ENCODE data around the gene MEF2C.

Gene MEF2C

GRCh38 chr5:88708682-88709398, 174.1 kb downstream of the MEF2C start:
- no peak for DNase-seq

- no peak for DNase-seq
These were observed 175.0 kb downstream of the MEF2C start for GRCh38 chr5:88708021-88708420.

- no peak for DNase-seq
These were observed 175.6 kb downstream of the MEF2C start for GRCh38 chr5:88707216-88707965.

GRCh38 chr5:88702332-88702731, 180.7 kb downstream of the MEF2C start:
- no peak for DNase-seq

GRCh38 chr5:88700121-88700520, 182.9 kb downstream of the MEF2C start:
- DNase-seq = no peak

GRCh38 chr5:88698290-88698689, 184.7 kb downstream of the MEF2C start:
- DNase-seq = no peak

- DNase-seq = no peak
These were observed 186.5 kb downstream of the MEF2C start for GRCh38 chr5:88696466-88696865.

GRCh38 chr5:88695931-88696330, 187.1 kb downstream of the MEF2C start:
- no peak for DNase-seq

- DNase-seq = no peak
These were observed 187.8 kb downstream of the MEF2C start for GRCh38 chr5:88695232-88695631.

GRCh38 chr5:88694023-88694679, 188.8 kb downstream of the MEF2C start:
- no peak for DNase-seq

- DNase-seq = no peak
These were observed 189.7 kb downstream of the MEF2C start for GRCh38 chr5:88693071-88693932.

GRCh38 chr5:88691945-88692868, 190.8 kb downstream of the MEF2C start:
- DNase-seq = no peak

GRCh38 chr5:88691230-88691582, 191.8 kb downstream of the MEF2C start:
- no peak for DNase-seq

GRCh38 chr5:88690409-88691229, 192.4 kb downstream of the MEF2C start:
- peak; percentile 74 for DNase-seq

GRCh38 chr5:88689668-88690408, 193.1 kb downstream of the MEF2C start:
- no peak for DNase-seq

GRCh38 chr5:88688984-88689667, 193.9 kb downstream of the MEF2C start:
- DNase-seq = no peak

GRCh38 chr5:88688156-88688983, 194.6 kb downstream of the MEF2C start:
- DNase-seq = no peak

GRCh38 chr5:88687373-88687911, 195.5 kb downstream of the MEF2C start:
- DNase-seq = no peak

All from activated CD4-positive, alpha-beta T cell treated with anti-CD3 and anti-CD28 coated beads, Interleukin-2, amount 50 U/mL, for 16 hours (primary cell).